Measurements from ENCODE around the gene GRIN2A. TPM values are rescaled to one million over a fixed set of nuclear protein-coding genes. Genes with fewer than 3 reads are reported as not detected.

GRIN2A gene
- total and polyA plus RNA-seq, 2 of the 8 experiments (the other 6 are each of a cell fraction or from before 2014, with no cell fraction given) = 0.18 to 1.8 TPM

- TF ChIP-seq CTCF (IDR thresholded peaks at IDR 0.05; ENCODE audit: control extremely low read depth in 1 of 3, insufficient read depth in 1 of 3, low read depth in 1 of 3, low read length in 3 of 3) (no peak), RBBP5 (IDR thresholded peaks at IDR 0.05; ENCODE audit: borderline replicate concordance, low read depth, low read length) (no peak), TCF12 (IDR thresholded peaks at IDR 0.05; ENCODE audit: low read depth, low read length) (no peak), MAX (IDR thresholded peaks at IDR 0.05) (no peak), CHD2 (IDR thresholded peaks at IDR 0.05; ENCODE audit: low read length) (no peak), SIRT6 (IDR thresholded peaks at IDR 0.05; ENCODE audit: low read length) (no peak)
Measured at GRCh38 chr16:10206865-10207264, 24.6 kb upstream of the GRIN2A start (continued).
